ENCODE measurements around the gene FHOD1. TPM values are rescaled to one million over a fixed set of nuclear protein-coding genes. Genes with fewer than 3 reads are reported as not detected.

The FHOD1 gene
- total and polyA plus RNA-seq, 2 of the 13 experiments (the other 11 are each of a cell fraction or from before 2014, with no cell fraction given): 20.0 to 20.8 TPM

DNA sequence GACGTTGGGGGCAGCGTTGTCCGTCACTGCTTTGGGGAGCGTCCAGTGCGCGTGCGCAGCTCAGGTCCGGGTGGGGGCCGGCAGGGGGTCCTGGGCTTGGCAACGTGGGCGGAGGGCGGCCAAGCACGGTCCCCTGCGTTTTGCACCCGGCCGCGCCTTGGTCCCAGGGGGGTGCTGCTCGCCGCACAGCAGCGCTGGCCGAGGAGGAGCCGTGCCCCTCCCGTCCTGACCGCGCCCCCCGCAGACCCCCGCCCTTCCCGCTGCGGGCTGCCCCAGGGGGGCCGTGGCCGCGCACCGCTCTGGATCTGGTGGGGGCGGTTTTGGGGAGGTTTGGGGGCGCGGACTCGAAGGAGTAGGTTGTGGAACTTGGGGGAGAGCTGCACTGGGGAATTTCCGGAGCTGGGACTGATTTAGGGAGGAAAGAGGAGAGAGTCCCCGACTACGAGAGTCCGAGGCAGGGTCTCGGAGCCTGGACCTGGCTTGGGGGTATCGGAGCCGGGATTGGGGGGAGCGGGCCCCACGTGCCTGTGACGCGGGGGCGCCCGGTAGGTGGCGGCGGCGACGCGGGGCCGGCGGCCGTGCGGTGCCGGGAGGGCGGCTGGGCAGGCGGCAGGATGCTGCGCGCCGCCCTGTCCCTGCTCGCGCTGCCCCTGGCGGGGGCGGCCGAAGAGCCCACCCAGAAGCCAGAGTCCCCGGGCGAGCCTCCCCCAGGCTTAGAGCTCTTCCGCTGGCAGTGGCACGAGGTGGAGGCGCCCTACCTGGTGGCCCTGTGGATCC, 1.3 kb upstream of the FHOD1 start, which contains the start of gene SLC9A5 (continued):
- TF ChIP-seq, protein P1, sequence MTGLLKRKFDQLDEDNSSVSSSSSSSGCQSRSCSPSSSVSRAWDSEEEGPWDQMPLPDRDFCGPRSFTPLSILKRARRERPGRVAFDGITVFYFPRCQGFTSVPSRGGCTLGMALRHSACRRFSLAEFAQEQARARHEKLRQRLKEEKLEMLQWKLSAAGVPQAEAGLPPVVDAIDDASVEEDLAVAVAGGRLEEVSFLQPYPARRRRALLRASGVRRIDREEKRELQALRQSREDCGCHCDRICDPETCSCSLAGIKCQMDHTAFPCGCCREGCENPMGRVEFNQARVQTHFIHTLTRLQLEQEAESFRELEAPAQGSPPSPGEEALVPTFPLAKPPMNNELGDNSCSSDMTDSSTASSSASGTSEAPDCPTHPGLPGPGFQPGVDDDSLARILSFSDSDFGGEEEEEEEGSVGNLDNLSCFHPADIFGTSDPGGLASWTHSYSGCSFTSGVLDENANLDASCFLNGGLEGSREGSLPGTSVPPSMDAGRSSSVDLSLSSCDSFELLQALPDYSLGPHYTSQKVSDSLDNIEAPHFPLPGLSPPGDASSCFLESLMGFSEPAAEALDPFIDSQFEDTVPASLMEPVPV (CRISPR knock-in tag; IDR thresholded peaks at IDR 0.05): 0 out of 2 replicates have a peak, but pooled peaks have one; percentile 81
- TF ChIP-seq ZNF550 (CRISPR knock-in tag; IDR thresholded peaks at IDR 0.05; ENCODE audit: borderline replicate concordance) (no peak), ZNF672 (CRISPR knock-in tag; IDR thresholded peaks at IDR 0.05) (no peak), ZNF3 (CRISPR knock-in tag; IDR thresholded peaks at IDR 0.05) (no peak), RFXAP (CRISPR knock-in tag; IDR thresholded peaks at IDR 0.05; ENCODE audit: borderline replicate concordance) (peak; percentile 86), PHF20 (CRISPR knock-in tag; IDR thresholded peaks at IDR 0.05) (no peak), HIVEP1 (CRISPR knock-in tag; IDR thresholded peaks at IDR 0.05) (peak; percentile 21; the same call in 1 of the 2 replicates), TEAD2 (CRISPR knock-in tag; IDR thresholded peaks at IDR 0.05) (no peak), YEATS2 (CRISPR knock-in tag; IDR thresholded peaks at IDR 0.05; ENCODE audit: borderline replicate concordance) (0 out of 2 replicates have a peak, but pooled peaks have one; percentile 33), NFE2L2 (IDR thresholded peaks at IDR 0.05; ENCODE audit: low read length) (no peak), KLF11 (CRISPR knock-in tag; IDR thresholded peaks at IDR 0.05) (0 out of 2 replicates have a peak, but pooled peaks have one; percentile 32), ZNF782 (CRISPR knock-in tag; IDR thresholded peaks at IDR 0.05; ENCODE audit: borderline replicate concordance) (no peak), ZNF563 (CRISPR knock-in tag; IDR thresholded peaks at IDR 0.05) (peak; percentile 23; the same call in 1 of the 2 replicates), NRL (CRISPR knock-in tag; IDR thresholded peaks at IDR 0.05; ENCODE audit: borderline replicate concordance) (no peak), ZNF30 (CRISPR knock-in tag; IDR thresholded peaks at IDR 0.05) (no peak), CBX2 (IDR thresholded peaks at IDR 0.05; ENCODE audit: low read depth, low read length) (no peak), CBX2 (CRISPR knock-in tag; IDR thresholded peaks at IDR 0.05; ENCODE audit: low read depth) (0 out of 2 replicates have a peak, but pooled peaks have one; percentile 21), ZNF652 (CRISPR knock-in tag; IDR thresholded peaks at IDR 0.05; ENCODE audit: borderline replicate concordance, low read depth) (no peak), ONECUT2 (CRISPR knock-in tag; IDR thresholded peaks at IDR 0.05) (no peak), NCOA2 (CRISPR knock-in tag; IDR thresholded peaks at IDR 0.05) (0 out of 2 replicates have a peak, but pooled peaks have one; percentile 19), SAP130 (CRISPR knock-in tag; IDR thresholded peaks at IDR 0.05; ENCODE audit: low read depth) (peak; percentile 48; the same call in 1 of the 2 replicates), HNRNPK (IDR thresholded peaks at IDR 0.05; ENCODE audit: low read depth, low read length, poor library complexity, severe bottlenecking) (peak; percentile 48)
- TF ChIP-seq, protein P2, sequence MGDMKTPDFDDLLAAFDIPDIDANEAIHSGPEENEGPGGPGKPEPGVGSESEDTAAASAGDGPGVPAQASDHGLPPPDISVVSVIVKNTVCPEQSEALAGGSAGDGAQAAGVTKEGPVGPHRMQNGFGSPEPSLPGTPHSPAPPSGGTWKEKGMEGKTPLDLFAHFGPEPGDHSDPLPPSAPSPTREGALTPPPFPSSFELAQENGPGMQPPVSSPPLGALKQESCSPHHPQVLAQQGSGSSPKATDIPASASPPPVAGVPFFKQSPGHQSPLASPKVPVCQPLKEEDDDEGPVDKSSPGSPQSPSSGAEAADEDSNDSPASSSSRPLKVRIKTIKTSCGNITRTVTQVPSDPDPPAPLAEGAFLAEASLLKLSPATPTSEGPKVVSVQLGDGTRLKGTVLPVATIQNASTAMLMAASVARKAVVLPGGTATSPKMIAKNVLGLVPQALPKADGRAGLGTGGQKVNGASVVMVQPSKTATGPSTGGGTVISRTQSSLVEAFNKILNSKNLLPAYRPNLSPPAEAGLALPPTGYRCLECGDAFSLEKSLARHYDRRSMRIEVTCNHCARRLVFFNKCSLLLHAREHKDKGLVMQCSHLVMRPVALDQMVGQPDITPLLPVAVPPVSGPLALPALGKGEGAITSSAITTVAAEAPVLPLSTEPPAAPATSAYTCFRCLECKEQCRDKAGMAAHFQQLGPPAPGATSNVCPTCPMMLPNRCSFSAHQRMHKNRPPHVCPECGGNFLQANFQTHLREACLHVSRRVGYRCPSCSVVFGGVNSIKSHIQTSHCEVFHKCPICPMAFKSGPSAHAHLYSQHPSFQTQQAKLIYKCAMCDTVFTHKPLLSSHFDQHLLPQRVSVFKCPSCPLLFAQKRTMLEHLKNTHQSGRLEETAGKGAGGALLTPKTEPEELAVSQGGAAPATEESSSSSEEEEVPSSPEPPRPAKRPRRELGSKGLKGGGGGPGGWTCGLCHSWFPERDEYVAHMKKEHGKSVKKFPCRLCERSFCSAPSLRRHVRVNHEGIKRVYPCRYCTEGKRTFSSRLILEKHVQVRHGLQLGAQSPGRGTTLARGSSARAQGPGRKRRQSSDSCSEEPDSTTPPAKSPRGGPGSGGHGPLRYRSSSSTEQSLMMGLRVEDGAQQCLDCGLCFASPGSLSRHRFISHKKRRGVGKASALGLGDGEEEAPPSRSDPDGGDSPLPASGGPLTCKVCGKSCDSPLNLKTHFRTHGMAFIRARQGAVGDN (CRISPR knock-in tag; IDR thresholded peaks at IDR 0.05): peak; percentile 79
- TF ChIP-seq, protein P3, sequence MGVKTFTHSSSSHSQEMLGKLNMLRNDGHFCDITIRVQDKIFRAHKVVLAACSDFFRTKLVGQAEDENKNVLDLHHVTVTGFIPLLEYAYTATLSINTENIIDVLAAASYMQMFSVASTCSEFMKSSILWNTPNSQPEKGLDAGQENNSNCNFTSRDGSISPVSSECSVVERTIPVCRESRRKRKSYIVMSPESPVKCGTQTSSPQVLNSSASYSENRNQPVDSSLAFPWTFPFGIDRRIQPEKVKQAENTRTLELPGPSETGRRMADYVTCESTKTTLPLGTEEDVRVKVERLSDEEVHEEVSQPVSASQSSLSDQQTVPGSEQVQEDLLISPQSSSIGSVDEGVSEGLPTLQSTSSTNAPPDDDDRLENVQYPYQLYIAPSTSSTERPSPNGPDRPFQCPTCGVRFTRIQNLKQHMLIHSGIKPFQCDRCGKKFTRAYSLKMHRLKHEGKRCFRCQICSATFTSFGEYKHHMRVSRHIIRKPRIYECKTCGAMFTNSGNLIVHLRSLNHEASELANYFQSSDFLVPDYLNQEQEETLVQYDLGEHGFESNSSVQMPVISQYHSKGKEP (CRISPR knock-in tag; IDR thresholded peaks at IDR 0.05): no peak
